ENCODE results near the gene PSME3.
"Not testable (repeated sequence)": the region's sequence is repeated elsewhere in the genome, so short reads cannot be mapped to it uniquely, and the experiment has no call there.

The PSME3 gene

DNA sequence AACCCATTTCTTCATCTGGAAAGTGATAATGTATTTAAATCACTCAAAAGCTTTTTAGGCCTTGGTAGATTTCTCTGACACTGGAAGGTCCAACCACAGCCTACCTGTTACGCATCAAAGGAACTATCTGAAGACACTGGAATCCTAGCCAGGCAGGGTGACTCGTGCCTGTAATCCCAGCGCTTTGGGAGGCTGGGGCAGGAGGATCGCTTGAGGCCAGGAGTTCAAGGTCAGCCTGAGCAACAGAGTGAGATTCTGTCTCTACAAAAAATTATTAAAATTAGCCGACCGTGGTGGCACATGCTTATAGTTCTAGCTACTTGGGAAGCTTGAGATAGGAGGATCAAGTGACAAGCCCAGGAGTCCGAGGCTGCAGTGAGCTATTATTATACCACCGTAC is 49.0 kb downstream of the PSME3 start:
- Histone ChIP-seq H3K36me3 (ENCODE audit: control insufficient read depth in 1 of 2, insufficient read depth in 2 of 2, low read depth in 1 of 2, low read length in 2 of 2) (no peaks in the 10 kb centered on the region), H2BK5ac (ENCODE audit: low read depth, low read length, poor library complexity, severe bottlenecking) (no peak overlapping the region), H2BK15ac (ENCODE audit: low read depth, poor library complexity, severe bottlenecking) (no peak overlapping the region), H3K4me1 (ENCODE audit: control insufficient read depth, insufficient read depth, low read depth, low read length) (peaks cover 2% of the 10 kb centered on the region), H2AFZ (ENCODE audit: low read depth, low read length) (no peak overlapping the region), H3K9ac (ENCODE audit: low read length) (no peak overlapping the region), H3K23ac (ENCODE audit: low read length in 2 of 2) (no peak overlapping the region), H3K4me3 (ENCODE audit: insufficient read depth in 1 of 2, low read depth in 1 of 2, low read length in 2 of 2) (no peak overlapping the region), H3K18ac (ENCODE audit: low read depth in 1 of 2, low read length in 2 of 2) (no peak overlapping the region), H4K91ac (ENCODE audit: low read length) (no peak overlapping the region), H3K9me3 (ENCODE audit: control insufficient read depth, low read length) (no peaks in the 10 kb centered on the region), H3K79me1 (replicated peaks; ENCODE audit: low read length, poor library complexity, severe bottlenecking) (no peaks in the 10 kb centered on the region), H3K27ac (ENCODE audit: low read length, poor library complexity, severe bottlenecking) (no peak overlapping the region), H3K4me2 (ENCODE audit: low read length, poor library complexity, severe bottlenecking) (no peak overlapping the region), H3K4ac (ENCODE audit: low read depth in 1 of 2, low read length in 2 of 2) (no peak overlapping the region), H2BK120ac (ENCODE audit: low read depth, low read length) (no peak overlapping the region), H2AK5ac (ENCODE audit: low read length, severe bottlenecking) (no peak overlapping the region), H3K14ac (ENCODE audit: low read length in 2 of 2) (no peak overlapping the region), H3K27me3 (ENCODE audit: control insufficient read depth in 1 of 2, insufficient read depth in 1 of 2, low read length in 2 of 2) (peaks cover 21 to 49% of the 10 kb centered on the region in 2 experiments), H4K8ac (ENCODE audit: low read length) (no peak overlapping the region), H2BK12ac (ENCODE audit: low read length in 2 of 2) (no peak overlapping the region)
- 86% methylated on average over 8 of the region's 8 CpGs for WGBS
- DNase-seq: no peak

DNA sequence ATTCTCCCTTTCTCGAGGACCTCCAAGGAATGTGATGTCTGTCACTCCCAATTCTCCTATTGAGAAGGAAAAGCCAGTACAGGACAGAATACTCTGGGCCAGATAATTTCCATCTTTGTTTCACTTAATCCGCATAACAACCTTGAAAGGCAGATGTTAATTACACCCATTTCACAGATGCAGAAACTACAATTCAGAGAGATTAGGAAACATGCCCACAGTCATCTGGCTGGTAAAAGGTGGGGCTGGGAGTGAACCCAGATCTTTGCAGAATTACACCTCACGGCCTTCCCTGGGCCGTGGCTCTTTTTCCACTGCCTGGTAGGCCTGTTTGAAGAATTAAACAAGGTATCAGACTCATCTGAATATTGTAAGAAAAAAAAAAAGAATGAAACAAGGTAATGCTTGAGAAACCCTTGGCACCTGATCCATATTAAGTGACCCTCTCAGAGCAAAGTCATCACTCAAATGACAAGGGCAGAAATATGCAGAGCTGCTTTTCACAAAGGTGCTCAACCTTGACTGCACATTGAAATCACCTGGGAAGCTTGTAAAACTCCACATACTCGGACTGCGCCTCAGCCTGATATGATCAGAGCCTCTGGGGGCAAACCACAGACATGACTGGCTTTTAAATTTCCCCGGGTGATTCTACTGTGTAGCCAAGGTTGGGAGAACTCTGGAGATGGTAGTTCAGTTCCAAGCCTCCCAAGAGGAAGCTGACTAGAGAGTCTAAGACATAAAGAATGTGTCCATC is 50.8 kb downstream of the PSME3 start:
- Histone ChIP-seq H3K4me3 (ENCODE audit: insufficient read depth in 1 of 2, low read depth in 1 of 2, low read length in 2 of 2) (no peak overlapping the region), H2AFZ (ENCODE audit: low read depth, low read length) (no peak overlapping the region), H3K36me3 (ENCODE audit: control insufficient read depth in 1 of 2, insufficient read depth in 2 of 2, low read depth in 1 of 2, low read length in 2 of 2) (no peaks in the 10 kb centered on the region), H3K18ac (ENCODE audit: low read depth in 1 of 2, low read length in 2 of 2) (no peak overlapping the region), H2BK120ac (ENCODE audit: low read depth, low read length) (no peak overlapping the region), H3K27me3 (ENCODE audit: control insufficient read depth in 1 of 2, insufficient read depth in 1 of 2, low read length in 2 of 2) (peaks cover 4 to 31% of the 10 kb centered on the region in 2 experiments), H3K4me2 (ENCODE audit: low read length, poor library complexity, severe bottlenecking) (no peak overlapping the region), H3K79me1 (replicated peaks; ENCODE audit: low read length, poor library complexity, severe bottlenecking) (no peaks in the 10 kb centered on the region), H3K23ac (ENCODE audit: low read length in 2 of 2) (no peak overlapping the region), H3K9ac (ENCODE audit: low read length) (no peak overlapping the region), H3K9me3 (ENCODE audit: control insufficient read depth, low read length) (no peaks in the 10 kb centered on the region), H3K4me1 (ENCODE audit: control insufficient read depth, insufficient read depth, low read depth, low read length) (peaks cover 2% of the 10 kb centered on the region), H3K27ac (ENCODE audit: low read length, poor library complexity, severe bottlenecking) (no peak overlapping the region), H2BK15ac (ENCODE audit: low read depth, poor library complexity, severe bottlenecking) (no peak overlapping the region), H2AK5ac (ENCODE audit: low read length, severe bottlenecking) (no peak overlapping the region), H4K8ac (ENCODE audit: low read length) (no peak overlapping the region), H2BK5ac (ENCODE audit: low read depth, low read length, poor library complexity, severe bottlenecking) (no peak overlapping the region), H2BK12ac (ENCODE audit: low read length in 2 of 2) (no peak overlapping the region), H3K4ac (ENCODE audit: low read depth in 1 of 2, low read length in 2 of 2) (no peak overlapping the region), H4K91ac (ENCODE audit: low read length) (no peak overlapping the region), H3K14ac (ENCODE audit: low read length in 2 of 2) (no peak overlapping the region)
- 88% methylated on average over 7 of the region's 7 CpGs for WGBS
- no peak for DNase-seq

DNA sequence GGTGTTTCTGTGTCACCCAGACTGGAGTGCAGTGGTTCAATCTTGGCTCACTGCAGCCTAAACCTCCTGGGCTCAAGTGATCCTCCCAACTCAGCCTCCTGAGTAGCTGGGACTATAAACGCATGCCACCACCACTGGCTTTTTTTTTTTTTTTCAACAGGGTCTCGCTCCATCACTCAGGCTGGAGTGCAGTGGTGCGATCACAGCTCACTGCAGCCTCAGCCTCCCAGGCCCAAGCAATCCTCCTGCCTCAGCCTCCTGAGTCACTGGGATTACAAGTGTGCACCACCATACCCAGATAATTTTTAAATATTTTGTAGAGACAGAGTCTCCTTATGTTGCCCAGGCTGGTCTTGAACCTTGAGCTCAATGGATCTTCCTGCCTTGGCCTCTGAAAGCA is 52.6 kb downstream of the PSME3 start:
- not testable (repeated sequence) for H4K91ac ChIP-seq (ENCODE audit: low read length); H2BK12ac ChIP-seq (ENCODE audit: low read length in 2 of 2); H3K4me3 ChIP-seq (ENCODE audit: insufficient read depth in 1 of 2, low read depth in 1 of 2, low read length in 2 of 2); H3K9ac ChIP-seq (ENCODE audit: low read length); H3K14ac ChIP-seq (ENCODE audit: low read length in 2 of 2); H2AK5ac ChIP-seq (ENCODE audit: low read length, severe bottlenecking); H2BK15ac ChIP-seq (ENCODE audit: low read depth, poor library complexity, severe bottlenecking); H2BK120ac ChIP-seq (ENCODE audit: low read depth, low read length); H3K27ac ChIP-seq (ENCODE audit: low read length, poor library complexity, severe bottlenecking); H3K9me3 ChIP-seq (ENCODE audit: control insufficient read depth, low read length); H3K4me2 ChIP-seq (ENCODE audit: low read length, poor library complexity, severe bottlenecking); H3K18ac ChIP-seq (ENCODE audit: low read depth in 1 of 2, low read length in 2 of 2); DNase-seq; H3K4me1 ChIP-seq (ENCODE audit: control insufficient read depth, insufficient read depth, low read depth, low read length); H2BK5ac ChIP-seq (ENCODE audit: low read depth, low read length, poor library complexity, severe bottlenecking); H2AFZ ChIP-seq (ENCODE audit: low read depth, low read length); H3K79me1 ChIP-seq (replicated peaks; ENCODE audit: low read length, poor library complexity, severe bottlenecking); H3K36me3 ChIP-seq (ENCODE audit: control insufficient read depth in 1 of 2, insufficient read depth in 2 of 2, low read depth in 1 of 2, low read length in 2 of 2); H3K4ac ChIP-seq (ENCODE audit: low read depth in 1 of 2, low read length in 2 of 2); H3K23ac ChIP-seq (ENCODE audit: low read length in 2 of 2); H4K8ac ChIP-seq (ENCODE audit: low read length)
- 100% methylated on average over 3 of the region's 3 CpGs for WGBS
- H3K27me3 ChIP-seq (ENCODE audit: control insufficient read depth in 1 of 2, insufficient read depth in 1 of 2, low read length in 2 of 2): peaks cover 0 to 24% of the 10 kb centered on the region in 2 experiments

DNA sequence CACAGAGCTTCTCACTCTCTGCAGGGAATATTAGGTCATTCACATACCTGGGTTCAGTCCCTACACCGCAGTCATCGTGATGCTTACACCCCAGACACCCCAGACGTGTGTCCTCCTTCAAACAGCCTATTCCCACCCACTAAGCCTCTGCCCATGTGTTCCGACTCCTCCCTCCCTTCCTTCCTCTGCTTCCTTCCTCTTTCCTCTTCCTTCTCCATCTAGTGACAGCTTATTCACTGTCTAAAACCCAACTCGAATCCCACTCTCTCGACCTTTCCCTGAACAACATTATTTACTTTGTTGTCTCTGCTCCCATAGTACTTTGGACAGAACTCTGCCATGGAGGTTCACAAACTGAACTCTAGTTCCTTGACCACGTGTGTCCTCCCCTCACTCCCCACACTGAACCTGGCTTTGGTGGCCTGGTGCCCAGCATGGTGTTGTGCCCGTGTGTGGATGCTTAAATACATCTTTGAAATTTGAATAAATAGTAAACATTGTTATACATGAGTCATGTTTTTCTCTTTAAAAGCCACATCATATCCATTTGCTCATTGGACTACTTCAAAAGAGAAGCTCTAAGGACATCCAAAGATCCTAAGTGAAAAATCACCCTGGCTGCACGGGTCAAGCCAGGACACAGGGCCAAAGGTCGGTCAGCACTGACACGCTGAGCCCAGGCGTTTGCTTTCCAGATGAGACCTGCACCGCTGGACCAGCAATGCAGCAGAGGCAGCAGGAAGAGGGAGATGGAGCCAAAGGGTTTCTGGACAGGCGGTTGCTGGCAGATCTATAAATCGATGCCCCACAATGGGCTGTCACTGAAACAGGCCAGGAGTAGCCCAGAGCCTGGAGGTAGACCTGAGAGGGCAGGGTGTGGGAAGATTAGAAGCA is 53.3 kb downstream of the PSME3 start:
- H3K14ac ChIP-seq (ENCODE audit: low read length in 2 of 2): no peak overlapping the region
- H3K27me3 ChIP-seq (ENCODE audit: control insufficient read depth in 1 of 2, insufficient read depth in 1 of 2, low read length in 2 of 2): peaks cover 0 to 20% of the 10 kb centered on the region in 2 experiments
- H2BK15ac ChIP-seq (ENCODE audit: low read depth, poor library complexity, severe bottlenecking): no peak overlapping the region
- H2BK5ac ChIP-seq (ENCODE audit: low read depth, low read length, poor library complexity, severe bottlenecking): no peak overlapping the region
- no peaks in the 10 kb centered on the region for H3K36me3 ChIP-seq (ENCODE audit: control insufficient read depth in 1 of 2, insufficient read depth in 2 of 2, low read depth in 1 of 2, low read length in 2 of 2)
- H3K4ac ChIP-seq (ENCODE audit: low read depth in 1 of 2, low read length in 2 of 2): no peak overlapping the region
- H4K8ac ChIP-seq (ENCODE audit: low read length): no peak overlapping the region
- H3K4me3 ChIP-seq (ENCODE audit: insufficient read depth in 1 of 2, low read depth in 1 of 2, low read length in 2 of 2): no peak overlapping the region
- no peak overlapping the region for H2AK5ac ChIP-seq (ENCODE audit: low read length, severe bottlenecking)
- H3K9me3 ChIP-seq (ENCODE audit: control insufficient read depth, low read length): no peaks in the 10 kb centered on the region
- H3K27ac ChIP-seq (ENCODE audit: low read length, poor library complexity, severe bottlenecking): no peak overlapping the region
- no peak for DNase-seq
- H3K9ac ChIP-seq (ENCODE audit: low read length): no peak overlapping the region
- WGBS: 63% methylated on average over 13 of the region's 15 CpGs
- no peaks in the 10 kb centered on the region for H3K79me1 ChIP-seq (replicated peaks; ENCODE audit: low read length, poor library complexity, severe bottlenecking)
- peaks cover 2% of the 10 kb centered on the region for H3K4me1 ChIP-seq (ENCODE audit: control insufficient read depth, insufficient read depth, low read depth, low read length)
- no peak overlapping the region for H3K23ac ChIP-seq (ENCODE audit: low read length in 2 of 2)
- H4K91ac ChIP-seq (ENCODE audit: low read length): no peak overlapping the region
- no peak overlapping the region for H3K4me2 ChIP-seq (ENCODE audit: low read length, poor library complexity, severe bottlenecking)
- no peak overlapping the region for H3K18ac ChIP-seq (ENCODE audit: low read depth in 1 of 2, low read length in 2 of 2)
- H2AFZ ChIP-seq (ENCODE audit: low read depth, low read length): no peak overlapping the region
- H2BK12ac ChIP-seq (ENCODE audit: low read length in 2 of 2): no peak overlapping the region
- no peak overlapping the region for H2BK120ac ChIP-seq (ENCODE audit: low read depth, low read length)

Data from mesenchymal stem cell (in vitro differentiated cells and primary cell).